Measurements from ENCODE around the gene KLHDC7B. TPM values are rescaled to one million over a fixed set of nuclear protein-coding genes. Genes with fewer than 3 reads are reported as not detected.

Gene KLHDC7B
- total RNA-seq, 2 donors from 2014 or later, result not detected

DNA sequence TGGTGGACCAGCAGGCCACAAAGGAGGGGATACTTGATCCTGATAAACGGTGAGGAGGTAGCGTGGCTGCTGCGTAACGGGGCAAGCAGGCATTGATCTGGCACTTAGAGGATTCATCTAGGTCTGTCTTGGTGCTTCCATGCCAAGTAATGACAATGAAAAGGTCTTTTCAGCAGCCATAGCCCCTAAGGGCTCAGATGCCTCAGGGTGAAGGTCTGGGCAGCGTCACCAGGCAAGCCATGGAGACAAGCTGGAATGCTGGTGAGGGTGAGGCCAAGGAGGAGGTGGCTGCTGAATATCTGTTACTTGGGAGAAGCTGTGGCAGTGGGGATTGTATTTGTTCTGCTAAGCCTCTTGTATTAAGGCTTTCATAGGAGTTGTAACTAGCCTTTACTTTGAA is 41.7 kb downstream of the KLHDC7B start:
- DNase-seq (ENCODE audit: low spot score), result no peak
- Histone ChIP-seq H3K4me1 (peaks cover 0 to 8% of the 10 kb centered on the region in 2 donors), H3K36me3 (no peaks in the 10 kb centered on the region), H3K27me3 (no peaks in the 10 kb centered on the region), H3K4me3 (no peak overlapping the region), H3K9me3 (no peaks in the 10 kb centered on the region), H3K27ac (no peak overlapping the region)
- TF ChIP-seq, protein P1, sequence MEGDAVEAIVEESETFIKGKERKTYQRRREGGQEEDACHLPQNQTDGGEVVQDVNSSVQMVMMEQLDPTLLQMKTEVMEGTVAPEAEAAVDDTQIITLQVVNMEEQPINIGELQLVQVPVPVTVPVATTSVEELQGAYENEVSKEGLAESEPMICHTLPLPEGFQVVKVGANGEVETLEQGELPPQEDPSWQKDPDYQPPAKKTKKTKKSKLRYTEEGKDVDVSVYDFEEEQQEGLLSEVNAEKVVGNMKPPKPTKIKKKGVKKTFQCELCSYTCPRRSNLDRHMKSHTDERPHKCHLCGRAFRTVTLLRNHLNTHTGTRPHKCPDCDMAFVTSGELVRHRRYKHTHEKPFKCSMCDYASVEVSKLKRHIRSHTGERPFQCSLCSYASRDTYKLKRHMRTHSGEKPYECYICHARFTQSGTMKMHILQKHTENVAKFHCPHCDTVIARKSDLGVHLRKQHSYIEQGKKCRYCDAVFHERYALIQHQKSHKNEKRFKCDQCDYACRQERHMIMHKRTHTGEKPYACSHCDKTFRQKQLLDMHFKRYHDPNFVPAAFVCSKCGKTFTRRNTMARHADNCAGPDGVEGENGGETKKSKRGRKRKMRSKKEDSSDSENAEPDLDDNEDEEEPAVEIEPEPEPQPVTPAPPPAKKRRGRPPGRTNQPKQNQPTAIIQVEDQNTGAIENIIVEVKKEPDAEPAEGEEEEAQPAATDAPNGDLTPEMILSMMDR (IDR thresholded peaks at IDR 0.05), result no peak

DNA sequence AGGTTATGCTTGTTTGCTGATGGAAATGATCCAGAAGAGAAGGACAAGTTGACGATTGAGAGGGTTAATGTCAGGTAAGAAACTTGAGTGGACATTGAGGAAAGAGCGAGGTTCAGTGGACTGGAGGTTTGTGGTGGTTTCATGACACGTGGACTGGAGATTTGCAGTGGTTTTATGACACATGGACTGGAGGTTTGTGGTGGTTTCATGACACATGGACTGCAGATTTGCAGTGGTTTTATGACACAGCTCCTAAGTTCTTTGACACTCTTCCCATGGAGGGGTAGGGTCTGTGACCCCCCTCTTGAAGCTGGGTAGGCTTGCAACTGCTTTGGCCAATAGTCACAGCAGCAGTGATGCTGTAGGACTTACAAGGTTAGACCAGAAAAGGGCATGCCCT is 49.5 kb downstream of the KLHDC7B start:
- Histone ChIP-seq H3K27me3 (no peaks in the 10 kb centered on the region), H3K4me1 (peaks cover 0 to 4% of the 10 kb centered on the region in 2 donors), H3K36me3 (no peaks in the 10 kb centered on the region), H3K4me3 (no peak overlapping the region), H3K27ac (no peak overlapping the region), H3K9me3 (no peaks in the 10 kb centered on the region)
- DNase-seq (ENCODE audit: low spot score), result no peak
- TF ChIP-seq, protein P1 (IDR thresholded peaks at IDR 0.05), result no peak

DNA sequence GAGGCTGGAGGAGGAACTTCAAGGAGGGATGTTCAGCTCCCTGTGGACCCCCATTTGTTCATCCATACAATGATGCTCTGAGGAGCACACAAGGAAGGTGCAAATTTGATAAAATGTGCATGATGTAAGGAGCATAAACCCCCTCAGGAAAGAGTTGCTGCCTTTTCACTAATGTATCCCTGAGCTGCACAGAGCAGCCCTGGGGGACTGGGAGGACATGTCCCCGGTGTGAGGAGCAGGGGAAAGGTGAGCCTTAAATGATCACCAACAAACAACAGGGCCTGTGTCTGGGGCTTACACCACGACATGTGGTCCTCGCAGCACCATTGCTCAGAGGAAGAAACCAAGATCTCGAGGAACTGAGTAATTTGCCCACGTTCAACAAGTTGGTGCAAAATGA is 51.4 kb downstream of the KLHDC7B start:
- TF ChIP-seq, protein P1 (IDR thresholded peaks at IDR 0.05), result no peak
- Histone ChIP-seq H3K4me1 (peaks cover 0 to 11% of the 10 kb centered on the region in 2 donors), H3K4me3 (no peak overlapping the region), H3K9me3 (no peaks in the 10 kb centered on the region), H3K27ac (no peak overlapping the region), H3K36me3 (no peaks in the 10 kb centered on the region), H3K27me3 (no peaks in the 10 kb centered on the region)
- no peak for DNase-seq (ENCODE audit: low spot score)

DNA sequence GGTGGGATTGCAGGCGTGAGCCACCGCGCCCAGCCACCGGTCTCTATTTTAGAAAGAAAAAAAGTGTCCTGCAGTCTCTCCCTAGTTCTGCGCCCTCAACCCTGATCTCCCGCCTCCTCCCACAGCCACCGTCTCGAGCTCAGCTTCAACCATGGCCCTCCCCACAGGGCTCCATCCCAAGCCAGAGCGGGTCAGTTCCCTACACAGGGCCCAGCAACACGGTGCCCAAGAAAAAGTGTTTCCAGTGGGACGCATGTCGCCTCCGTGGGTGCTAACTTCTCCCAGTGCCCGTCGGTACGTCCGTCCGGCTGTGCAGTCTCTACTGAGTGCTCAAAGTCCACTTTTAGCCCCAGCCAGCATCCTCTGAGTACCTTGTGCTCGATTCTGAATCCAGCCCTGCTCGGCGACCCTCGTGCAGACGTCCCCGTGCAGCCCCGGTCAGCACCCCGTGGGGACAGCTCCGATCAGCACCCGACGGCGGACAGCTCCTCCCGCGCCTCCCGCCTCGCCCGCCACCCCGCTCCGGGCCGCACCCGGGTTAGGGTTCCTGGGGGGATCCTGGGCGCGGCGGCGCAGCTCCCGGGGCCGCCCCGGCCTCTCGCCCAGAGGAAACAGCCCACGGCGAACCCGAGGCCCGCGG is 54.2 kb downstream of the KLHDC7B start:
- TF ChIP-seq, protein P1 (IDR thresholded peaks at IDR 0.05), result no peak
- no peak for DNase-seq (ENCODE audit: low spot score)
- H3K27me3 ChIP-seq, result peaks cover 4 to 8% of the 10 kb centered on the region in 2 donors

DNA sequence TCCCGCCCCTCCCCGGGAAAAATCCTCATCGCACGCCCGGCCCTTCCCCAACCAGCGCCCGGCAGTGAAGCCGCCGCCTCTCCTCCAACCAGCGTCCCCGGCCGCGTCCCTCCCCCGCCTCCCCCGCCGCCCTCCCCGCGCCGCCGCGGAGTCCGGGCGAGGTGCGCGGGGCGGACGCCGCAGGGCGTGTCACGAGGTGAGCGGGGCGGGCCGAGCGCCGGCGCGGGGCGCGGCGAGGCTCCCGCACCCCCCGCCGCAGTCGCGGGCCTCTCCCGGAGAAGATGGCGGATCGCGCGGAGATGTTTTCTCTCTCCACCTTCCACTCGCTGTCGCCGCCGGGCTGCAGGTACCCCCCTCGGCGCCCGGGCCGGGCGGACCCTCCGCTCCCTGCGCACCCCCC is 54.8 kb downstream of the KLHDC7B start, which contains the start of gene MAPK8IP2:
MAPK8IP2 (plus strand) TSS at position 256 of the 400 bp plus-strand sequence; CDS start at position 282, 26 bp downstream.
- H3K27ac ChIP-seq, result no peak within 1 kb of the TSS
- no peak for DNase-seq (ENCODE audit: low spot score)

More for the DNA sequence above, 54.2 kb downstream of the KLHDC7B start:
- H3K9me3 ChIP-seq, result no peaks in the 10 kb centered on the region
- H3K4me1 ChIP-seq, result peaks cover 0 to 17% of the 10 kb centered on the region in 2 donors
- H3K36me3 ChIP-seq, result no peaks in the 10 kb centered on the region
- no peak overlapping the region for H3K27ac ChIP-seq
- H3K4me3 ChIP-seq, result peak overlapping the region; percentile 19 to 58

More for the DNA sequence above, 54.8 kb downstream of the KLHDC7B start, which contains the start of gene MAPK8IP2:
- TF ChIP-seq, protein P1 (IDR thresholded peaks at IDR 0.05), result no peak
- no peaks in the 10 kb centered on the region for H3K36me3 ChIP-seq
- H3K4me3 ChIP-seq, result peak within 1 kb of the TSS; percentile 19 to 58
- peaks cover 0 to 17% of the 10 kb centered on the region in 2 donors for H3K4me1 ChIP-seq
- no peaks in the 10 kb centered on the region for H3K9me3 ChIP-seq
- H3K27me3 ChIP-seq, result peaks cover 4 to 8% of the 10 kb centered on the region in 2 donors

Other genes starting within 250 kb of the KLHDC7B start
- gene PLXNB2, start 238.3 kb upstream of the KLHDC7B start, total RNA-seq, result 10 to 100 TPM; 60.3 to 92.8 TPM
- gene DENND6B, start 218.9 kb upstream of the KLHDC7B start, total RNA-seq, result 1 to 10 TPM in 1 of 2 donors, under 1 TPM in 1; 0.85 to 1.0 TPM
- 10 to 100 TPM; 45.2 to 54.8 TPM for gene PPP6R2, start 202.6 kb upstream of the KLHDC7B start, total RNA-seq
- 10 to 100 TPM; 41.1 to 57.1 TPM for gene SBF1, start 70.9 kb upstream of the KLHDC7B start, total RNA-seq
- under 1 TPM in 1 of 2 donors, not detected in 1; 0.08 TPM for gene ADM2, start 64.4 kb upstream of the KLHDC7B start, total RNA-seq
- gene MIOX, start 59.0 kb upstream of the KLHDC7B start, total RNA-seq, result not detected
- gene LMF2, start 38.2 kb upstream of the KLHDC7B start, total RNA-seq, result 10 to 100 TPM; 30.1 to 33.8 TPM
- 10 to 100 TPM; 19.5 to 33.4 TPM for gene NCAPH2, start 37.7 kb upstream of the KLHDC7B start, total RNA-seq
- gene SCO2, start 20.3 kb upstream of the KLHDC7B start, total RNA-seq, result under 1 TPM in 1 of 2 donors, not detected in 1; 0.94 TPM
- gene TYMP, start 15.9 kb upstream of the KLHDC7B start, total RNA-seq, result 10 to 100 TPM in 1 of 2 donors, 1 to 10 TPM in 1; 9.1 to 35.8 TPM
- not detected for gene SYCE3, start 17.0 kb downstream of the KLHDC7B start, total RNA-seq
- 100 to 1,000 TPM; 184 to 281 TPM for gene CPT1B, start 32.5 kb downstream of the KLHDC7B start, total RNA-seq
- gene CHKB, start 37.0 kb downstream of the KLHDC7B start, total RNA-seq, result 10 to 100 TPM; 25.1 to 29.5 TPM
- under 1 TPM; 0.26 to 0.71 TPM for gene MAPK8IP2, start 54.9 kb downstream of the KLHDC7B start, total RNA-seq
- 10 to 100 TPM; 30.7 to 38.9 TPM for gene ARSA, start 82.3 kb downstream of the KLHDC7B start, total RNA-seq
- 10 to 100 TPM in 1 of 2 donors, 1 to 10 TPM in 1; 8.2 to 12.3 TPM for gene SHANK3, start 126.9 kb downstream of the KLHDC7B start, total RNA-seq
- under 1 TPM in 1 of 2 donors, not detected in 1; 0.39 TPM for gene ACR, start 192.3 kb downstream of the KLHDC7B start, total RNA-seq
- 1 to 10 TPM; 4.3 to 9.9 TPM for gene RABL2B, start 237.7 kb downstream of the KLHDC7B start, total RNA-seq